CD8-positive, alpha-beta memory T cell (primary cell): ENCODE results near the gene MEIOSIN. TPM values are rescaled to one million over a fixed set of nuclear protein-coding genes. Genes with fewer than 3 reads are reported as not detected.

Experiments used
- CTCF ChIA-PET: fragments of 350-600 bp; sonication (Branson Sonifier 250); formaldehyde crosslinking; loops from one replicate; lab custom pipeline; 2021; ENCODE audit warnings: antibody characterized with exemption; lab: Charles Lee
- POLR2A ChIA-PET: fragments of 350-600 bp; sonication (Branson Sonifier 250); formaldehyde crosslinking; loops from one replicate; lab custom pipeline; 2021; ENCODE audit warnings: antibody characterized with exemption; lab: Charles Lee
- DNase-seq, 5 donors: peaks; one replicate each; pipeline versions ENCODE4 v3.0.0 to v3.0.0-alpha.2; 2020 to 2022; ENCODE audit warnings: mixed read lengths in 1 of 5
- H3K27ac ChIP-seq: one replicate; pipeline ENCODE4 v1.7.0; 2013; ENCODE audit warnings: low read depth, mild to moderate bottlenecking, low read length, moderate library complexity
- H3K27me3 ChIP-seq: 2 replicates; pipeline ENCODE4 v1.7.0; 2013; ENCODE audit warnings: low read length, mild to moderate bottlenecking; ENCODE audit not compliant: insufficient read depth, poor library complexity, severe bottlenecking
- H3K36me3 ChIP-seq: 2 replicates; pipeline ENCODE4 v1.7.0; 2013; ENCODE audit warnings: mild to moderate bottlenecking, low read length, moderate library complexity; ENCODE audit not compliant: insufficient read depth
- H3K4me1 ChIP-seq: 2 replicates; pipeline ENCODE4 v1.7.0; 2013; ENCODE audit warnings: mild to moderate bottlenecking, low read length, moderate library complexity; ENCODE audit not compliant: insufficient read depth
- H3K4me3 ChIP-seq: 2 replicates; pipeline ENCODE4 v1.7.0; 2013; ENCODE audit warnings: mild to moderate bottlenecking, low read length
- H3K9me3 ChIP-seq: 2 replicates; pipeline ENCODE4 v1.7.0; 2013; ENCODE audit warnings: mild to moderate bottlenecking, low read length
- H3K27ac Mint-ChIP-seq, 8 donors: one replicate each; pipeline ENCODE4 v1.8.0; 2020 to 2021; ENCODE audit warnings: mixed read lengths in 8 of 8, mild to moderate bottlenecking in 6 of 8, inconsistent platforms in 3 of 8, moderate library complexity in 3 of 8
- H3K27me3 Mint-ChIP-seq, 2 donors: one replicate each; pipeline ENCODE4 v1.8.0; 2020 to 2021; ENCODE audit warnings: mixed read lengths in 2 of 2, mild to moderate bottlenecking in 1 of 2, moderate library complexity in 1 of 2
- H3K36me3 Mint-ChIP-seq, 3 donors: one replicate each; pipeline ENCODE4 v1.8.0; 2020 to 2021; ENCODE audit warnings: mixed read lengths in 3 of 3, inconsistent platforms in 1 of 3, mild to moderate bottlenecking in 1 of 3
- H3K4me1 Mint-ChIP-seq, 3 donors: one replicate each; pipeline ENCODE4 v1.8.0; 2020 to 2021; ENCODE audit warnings: mixed read lengths in 3 of 3, inconsistent platforms in 1 of 3, mild to moderate bottlenecking in 1 of 3
- H3K4me3 Mint-ChIP-seq, 7 donors: one replicate each; pipeline ENCODE4 v1.8.0; 2020 to 2021; ENCODE audit warnings: mixed read lengths in 7 of 7, mild to moderate bottlenecking in 6 of 7, moderate library complexity in 4 of 7, inconsistent platforms in 2 of 7
- H3K9me3 Mint-ChIP-seq, 5 donors: one replicate each; pipeline ENCODE4 v1.8.0; 2020 to 2022; ENCODE audit warnings: mixed read lengths in 5 of 5, mild to moderate bottlenecking in 3 of 5, moderate library complexity in 2 of 5, inconsistent platforms in 1 of 5
- polyA plus RNA-seq: library from polyadenylated mRNA; unstranded; fragments of 300-500 nt; fragmentation: Illumina TruSeq; gene quantifications from one replicate; pipeline ENCODE4 v1.2.3, GENCODE V29; 2021
- total RNA-seq, 2 experiments: library from RNA; stranded (reverse); gene quantifications; one replicate each; pipeline ENCODE4 v1.2.3, GENCODE V29; 2021

The MEIOSIN gene
- total and polyA plus RNA-seq, 3 experiments from 2014 or later: not detected

- Mint-ChIP-seq H3K27me3 (peaks cover 11 to 21% of the 10 kb centered on the region in 2 donors), H3K4me3 (peak overlapping the region in 6 of 7 donors; percentile 78 to 93 (median 84)), H3K27ac (peak overlapping the region in 5 of 8 donors; percentile 0 to 84 (median 67)), H3K36me3 (peaks cover 2 to 26% (median 14%) of the 10 kb centered on the region in 3 donors), H3K4me1 (peaks cover 18 to 24% (median 18%) of the 10 kb centered on the region in 3 donors), H3K9me3 (no peaks in the 10 kb centered on the region)
- Histone ChIP-seq H3K36me3 (no peaks in the 10 kb centered on the region), H3K27me3 (peaks cover 5% of the 10 kb centered on the region), H3K4me1 (peaks cover 20% of the 10 kb centered on the region), H3K27ac (no peak overlapping the region), H3K9me3 (no peaks in the 10 kb centered on the region), H3K4me3 (peak overlapping the region; percentile 46)
- CTCF ChIA-PET: interaction anchor here (1.0 to 2.4 kb wide), 6 partner anchors 10 to 69 kb away, joined by 3 to 15 read pairs (median 4); partner anchors contain the start of genes DMWD and SIX5
- POLR2A ChIA-PET: interaction anchor here (1.2 kb wide), 1 partner anchor 10 kb away, joined by 14 read pairs; the partner anchor contains the start of gene SIX5
- peak; percentile 60 to 83 (median 81) for DNase-seq
Observed at GRCh38 chr19:45779231-45780145, 46.2 kb downstream of the MEIOSIN start.

GRCh38 chr19:45780146-45780447 lies 46.9 kb downstream of the MEIOSIN start:
- POLR2A ChIA-PET: no interaction called here
- H3K27me3 Mint-ChIP-seq: peaks cover 11 to 21% of the 10 kb centered on the region in 2 donors
- no peaks in the 10 kb centered on the region for H3K36me3 ChIP-seq

GRCh38 chr19:45780448-45781213 lies 47.4 kb downstream of the MEIOSIN start:
- no peaks in the 10 kb centered on the region for H3K36me3 ChIP-seq
- ChIA-PET CTCF (no interaction called here), POLR2A (interaction anchor here (1.2 kb wide), 1 partner anchor 10 kb away, joined by 4 read pairs; no protein-coding TSS in a partner anchor)
- H3K27ac Mint-ChIP-seq: peak overlapping the region in 2 of 8 donors; percentile 29 to 52
- peaks cover 5% of the 10 kb centered on the region for H3K27me3 ChIP-seq
- H3K4me3 Mint-ChIP-seq: no peak overlapping the region
- H3K27ac ChIP-seq: no peak overlapping the region
- H3K27me3 Mint-ChIP-seq: peaks cover 11 to 21% of the 10 kb centered on the region in 2 donors
- no peaks in the 10 kb centered on the region for H3K9me3 ChIP-seq
- DNase-seq: no peak
- H3K9me3 Mint-ChIP-seq: no peaks in the 10 kb centered on the region
- peaks cover 18 to 24% (median 18%) of the 10 kb centered on the region in 3 donors for H3K4me1 Mint-ChIP-seq
- H3K4me3 ChIP-seq: no peak overlapping the region
- H3K4me1 ChIP-seq: peaks cover 20% of the 10 kb centered on the region
- peaks cover 2 to 32% (median 14%) of the 10 kb centered on the region in 3 donors for H3K36me3 Mint-ChIP-seq

More at GRCh38 chr19:45780146-45780447, 46.9 kb downstream of the MEIOSIN start:
- Mint-ChIP-seq H3K36me3 (peaks cover 2 to 27% (median 14%) of the 10 kb centered on the region in 3 donors), H3K4me3 (peak overlapping the region in 2 of 7 donors; percentile 9 to 83), H3K27ac (peak overlapping the region in 1 of 8 donors; percentile 29), H3K4me1 (peaks cover 18 to 24% (median 18%) of the 10 kb centered on the region in 3 donors), H3K9me3 (no peaks in the 10 kb centered on the region)
- Histone ChIP-seq H3K9me3 (no peaks in the 10 kb centered on the region), H3K4me1 (peaks cover 20% of the 10 kb centered on the region), H3K27ac (no peak overlapping the region), H3K4me3 (no peak overlapping the region), H3K27me3 (peaks cover 5% of the 10 kb centered on the region)
- CTCF ChIA-PET: interaction anchor here (2.4 kb wide), 1 partner anchor 10 kb away, joined by 15 read pairs; the partner anchor contains the start of gene SIX5
- no peak for DNase-seq

GRCh38 chr19:45781214-45782161 lies 48.2 kb downstream of the MEIOSIN start:
- H3K27me3 ChIP-seq: peaks cover 5% of the 10 kb centered on the region
- no peak overlapping the region for H3K27ac ChIP-seq
- H3K4me1 ChIP-seq: peaks cover 20% of the 10 kb centered on the region
- Mint-ChIP-seq H3K36me3 (peaks cover 2 to 34% (median 14%) of the 10 kb centered on the region in 3 donors), H3K27ac (no peak overlapping the region), H3K4me1 (peaks cover 18 to 24% (median 18%) of the 10 kb centered on the region in 3 donors), H3K27me3 (peaks cover 8 to 21% of the 10 kb centered on the region in 2 donors), H3K9me3 (no peaks in the 10 kb centered on the region), H3K4me3 (no peak overlapping the region)
- CTCF ChIA-PET: interaction anchor here (0.6 to 1.1 kb wide), 2 partner anchors 12 to 35 kb away, joined by 3 to 5 read pairs; no protein-coding TSS in a partner anchor
- POLR2A ChIA-PET: interaction anchor here (1.2 kb wide), 1 partner anchor 11 kb away, joined by 4 read pairs; no protein-coding TSS in a partner anchor
- no peak overlapping the region for H3K4me3 ChIP-seq
- H3K9me3 ChIP-seq: no peaks in the 10 kb centered on the region
- DNase-seq: no peak
- no peaks in the 10 kb centered on the region for H3K36me3 ChIP-seq

GRCh38 chr19:45782162-45782691 lies 49.0 kb downstream of the MEIOSIN start, which contains the start of gene DMPK:
Gene DMPK, minus strand, starts transcription at chr19:45782490. Its CDS starts 138 bp downstream, at chr19:45782352.
- H3K36me3 ChIP-seq: no peaks in the 10 kb centered on the region
- H3K4me1 ChIP-seq: peaks cover 20% of the 10 kb centered on the region
- H3K4me3 ChIP-seq: no peak within 1 kb of the TSS
- H3K9me3 ChIP-seq: no peaks in the 10 kb centered on the region
- ChIA-PET CTCF (interaction anchor here (0.6 to 1.1 kb wide), 2 partner anchors 13 to 35 kb away, joined by 3 to 5 read pairs; no protein-coding TSS in a partner anchor), POLR2A (interaction anchor here (0.6 to 1.2 kb wide), 4 partner anchors 12 to 603 kb away, joined by 3 to 4 read pairs (median 4); partner anchors contain the start of gene SIX5)
- H3K27ac Mint-ChIP-seq: no peak within 1 kb of the TSS
- peaks cover 8 to 21% of the 10 kb centered on the region in 2 donors for H3K27me3 Mint-ChIP-seq
- no peak within 1 kb of the TSS for H3K27ac ChIP-seq
- peaks cover 18 to 24% (median 18%) of the 10 kb centered on the region in 3 donors for H3K4me1 Mint-ChIP-seq
- H3K36me3 Mint-ChIP-seq: peaks cover 0 to 34% (median 7%) of the 10 kb centered on the region in 3 donors
- DNase-seq: no peak
- peaks cover 5% of the 10 kb centered on the region for H3K27me3 ChIP-seq
- no peak within 1 kb of the TSS for H3K4me3 Mint-ChIP-seq
- no peaks in the 10 kb centered on the region for H3K9me3 Mint-ChIP-seq

- Mint-ChIP-seq H3K27me3 (peaks cover 8 to 21% of the 10 kb centered on the region in 2 donors), H3K4me3 (no peak overlapping the region), H3K9me3 (no peaks in the 10 kb centered on the region), H3K27ac (peak overlapping the region in 1 of 8 donors; percentile 14), H3K4me1 (peaks cover 19 to 24% (median 20%) of the 10 kb centered on the region in 3 donors), H3K36me3 (peaks cover 6 to 36% (median 8%) of the 10 kb centered on the region in 3 donors)
- POLR2A ChIA-PET: interaction anchor here (0.6 to 1.1 kb wide), 4 partner anchors 12 to 604 kb away, joined by 3 to 4 read pairs (median 4); partner anchors contain the start of gene SIX5
- Histone ChIP-seq H3K4me3 (no peak overlapping the region), H3K9me3 (no peaks in the 10 kb centered on the region), H3K27ac (no peak overlapping the region), H3K27me3 (peaks cover 5% of the 10 kb centered on the region), H3K36me3 (no peaks in the 10 kb centered on the region), H3K4me1 (peaks cover 20% of the 10 kb centered on the region)
- DNase-seq: no peak
- CTCF ChIA-PET: interaction anchor here (0.8 to 1.0 kb wide), 2 partner anchors 13 to 14 kb away, joined by 3 to 4 read pairs; partner anchors contain the start of gene SIX5
Observed at GRCh38 chr19:45782820-45783785, 49.9 kb downstream of the MEIOSIN start.
